Endothelial cell (in vitro differentiated cells): ENCODE measurements around the gene ASPHD2. TPM values are rescaled to one million over a fixed set of nuclear protein-coding genes. Genes with fewer than 3 reads are reported as not detected.
A peak's percentile ranks its signal among the peaks of the same experiment; 100 is the strongest.
"Not testable (repeated sequence)": the region's sequence is repeated elsewhere in the genome, so short reads cannot be mapped to it uniquely, and the experiment has no call there.

ENCODE experiments used
- DNase-seq: peaks from one replicate; pipeline ENCODE4 v3.0.0; 2021; ENCODE audit warnings: low spot score
- H3K27ac Mint-ChIP-seq: one replicate; pipeline ENCODE4 v1.8.0; 2021; ENCODE audit warnings: mixed read lengths, inconsistent platforms; ENCODE audit not compliant: unreplicated experiment
- H3K27me3 Mint-ChIP-seq: one replicate; pipeline ENCODE4 v1.8.0; 2021; ENCODE audit warnings: mild to moderate bottlenecking, moderate library complexity, mixed read lengths, inconsistent platforms; ENCODE audit not compliant: unreplicated experiment
- H3K36me3 Mint-ChIP-seq: one replicate; pipeline ENCODE4 v1.8.0; 2021; ENCODE audit warnings: mild to moderate bottlenecking, low read depth, mixed read lengths, inconsistent platforms; ENCODE audit not compliant: unreplicated experiment
- H3K4me1 Mint-ChIP-seq: one replicate; pipeline ENCODE4 v1.8.0; 2021; ENCODE audit warnings: mild to moderate bottlenecking, mixed read lengths, inconsistent platforms; ENCODE audit not compliant: unreplicated experiment
- H3K4me3 Mint-ChIP-seq: one replicate; pipeline ENCODE4 v1.8.0; 2021; ENCODE audit warnings: mild to moderate bottlenecking, mixed read lengths, inconsistent platforms; ENCODE audit not compliant: unreplicated experiment
- H3K9me3 Mint-ChIP-seq: one replicate; pipeline ENCODE4 v1.8.0; 2021; ENCODE audit warnings: mixed read lengths, inconsistent platforms; ENCODE audit not compliant: unreplicated experiment
- total RNA-seq: library from RNA; stranded (reverse); fragmentation: NEBNext Ultra II Directional; extraction: Animal tissue kit (Norgen Biotek cat#: 25700); gene quantifications from one replicate; pipeline ENCODE4 v1.2.1, GENCODE V29; 2021; ENCODE audit not compliant: unreplicated experiment
- TF ChIP-seq, protein P1 (sequence below): fragments of 200-600 bp; sonication (generic); IDR thresholded peaks from one replicate; pipeline ENCODE4 v1.5.0; 2021; ENCODE audit warnings: antibody characterized with exemption; ENCODE audit not compliant: unreplicated experiment

Gene ASPHD2
- total RNA-seq, 1 donor from 2014 or later, result 14.5 TPM

DNA sequence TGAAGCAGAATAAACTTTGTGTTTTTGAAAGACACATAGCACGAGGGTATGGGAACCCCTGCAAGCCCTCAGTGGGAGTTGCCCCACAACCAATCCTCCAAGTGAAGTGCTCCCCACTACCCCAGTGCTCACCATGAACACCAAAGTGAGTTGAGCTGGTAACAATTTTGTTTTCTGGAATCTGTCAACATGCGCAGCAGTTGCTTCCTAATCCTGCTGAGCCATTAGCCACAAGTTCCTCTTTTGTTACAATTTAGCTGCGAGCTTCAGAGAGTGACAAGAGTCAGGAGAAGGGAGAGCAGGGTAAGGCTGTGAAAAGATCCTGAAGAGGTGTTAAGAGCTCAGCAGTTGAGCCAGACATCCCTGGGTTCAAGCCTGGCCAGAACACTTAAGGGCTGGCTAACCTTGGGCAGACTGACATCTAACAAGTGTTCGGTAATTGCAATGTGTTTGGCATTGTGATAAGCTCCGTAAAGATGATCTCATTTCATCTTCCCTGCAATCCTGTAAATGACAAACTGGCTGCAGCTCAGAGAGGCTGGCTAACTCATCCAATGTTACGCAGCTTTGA, 24.1 kb upstream of the ASPHD2 start:
- Mint-ChIP-seq H3K4me3 (no peak overlapping the region), H3K4me1 (peaks cover 6% of the 10 kb centered on the region), H3K36me3 (no peaks in the 10 kb centered on the region), H3K27me3 (peaks cover 4% of the 10 kb centered on the region), H3K9me3 (no peaks in the 10 kb centered on the region), H3K27ac (no peak overlapping the region)
- DNase-seq, result no peak
- TF ChIP-seq, protein P1, sequence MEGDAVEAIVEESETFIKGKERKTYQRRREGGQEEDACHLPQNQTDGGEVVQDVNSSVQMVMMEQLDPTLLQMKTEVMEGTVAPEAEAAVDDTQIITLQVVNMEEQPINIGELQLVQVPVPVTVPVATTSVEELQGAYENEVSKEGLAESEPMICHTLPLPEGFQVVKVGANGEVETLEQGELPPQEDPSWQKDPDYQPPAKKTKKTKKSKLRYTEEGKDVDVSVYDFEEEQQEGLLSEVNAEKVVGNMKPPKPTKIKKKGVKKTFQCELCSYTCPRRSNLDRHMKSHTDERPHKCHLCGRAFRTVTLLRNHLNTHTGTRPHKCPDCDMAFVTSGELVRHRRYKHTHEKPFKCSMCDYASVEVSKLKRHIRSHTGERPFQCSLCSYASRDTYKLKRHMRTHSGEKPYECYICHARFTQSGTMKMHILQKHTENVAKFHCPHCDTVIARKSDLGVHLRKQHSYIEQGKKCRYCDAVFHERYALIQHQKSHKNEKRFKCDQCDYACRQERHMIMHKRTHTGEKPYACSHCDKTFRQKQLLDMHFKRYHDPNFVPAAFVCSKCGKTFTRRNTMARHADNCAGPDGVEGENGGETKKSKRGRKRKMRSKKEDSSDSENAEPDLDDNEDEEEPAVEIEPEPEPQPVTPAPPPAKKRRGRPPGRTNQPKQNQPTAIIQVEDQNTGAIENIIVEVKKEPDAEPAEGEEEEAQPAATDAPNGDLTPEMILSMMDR, result no peak

DNA sequence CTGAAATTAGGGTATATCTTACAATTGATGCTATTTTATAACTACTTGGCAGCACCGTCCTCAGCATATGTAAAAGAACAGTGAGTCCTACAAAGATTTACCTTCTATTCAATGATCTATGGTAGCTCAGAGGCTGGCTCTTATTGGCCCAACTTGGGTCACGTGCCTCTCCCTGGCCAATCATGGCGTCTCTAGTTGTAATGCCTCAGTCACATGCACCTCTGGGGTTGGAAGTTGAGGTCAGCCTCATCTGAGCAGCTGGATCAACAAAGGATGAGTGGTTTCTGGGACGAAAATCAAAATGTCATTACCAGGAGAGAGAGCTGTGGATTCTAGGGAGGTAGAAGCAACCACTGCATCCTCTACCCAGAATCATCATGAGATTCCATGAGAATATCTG, 22.9 kb upstream of the ASPHD2 start:
- Mint-ChIP-seq H3K4me3 (no peak overlapping the region), H3K27me3 (peaks cover 4% of the 10 kb centered on the region), H3K36me3 (no peaks in the 10 kb centered on the region), H3K4me1 (peaks cover 12% of the 10 kb centered on the region), H3K27ac (no peak overlapping the region), H3K9me3 (no peaks in the 10 kb centered on the region)
- TF ChIP-seq, protein P1, result no peak
- DNase-seq, result no peak

DNA sequence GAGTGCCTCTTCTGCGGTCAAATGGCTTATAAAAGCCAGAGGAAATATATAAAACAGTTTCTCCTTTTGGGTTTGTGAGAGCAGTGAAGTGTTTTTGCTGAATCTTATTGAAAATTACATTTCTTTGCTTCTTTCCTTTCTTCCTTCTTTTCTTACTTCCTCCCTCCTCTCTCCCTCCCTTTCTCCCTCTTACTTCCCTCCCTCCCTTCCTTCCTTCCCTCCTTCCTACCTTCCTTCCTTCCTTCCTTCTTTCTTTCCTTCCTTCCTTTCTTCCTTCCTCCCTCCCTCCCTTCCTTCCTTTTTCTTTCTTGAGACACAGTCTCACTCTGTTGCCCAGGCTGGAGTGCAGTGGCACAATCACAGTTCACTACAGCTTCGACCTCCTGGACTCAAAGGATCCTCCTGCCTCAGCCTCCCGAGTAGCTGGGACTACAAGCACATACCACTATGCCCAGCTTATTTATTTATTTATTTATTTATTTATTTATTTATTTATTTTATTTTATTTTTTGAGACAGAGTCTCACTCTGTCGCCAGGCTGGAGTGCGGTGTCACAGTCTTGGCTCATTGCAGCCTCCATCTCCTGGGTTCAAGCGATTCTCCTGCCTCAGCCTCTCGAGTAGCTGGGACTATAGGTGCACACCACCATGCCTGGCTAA, 20.4 kb upstream of the ASPHD2 start:
- not testable (repeated sequence) for H3K36me3 Mint-ChIP-seq, DNase-seq, H3K27me3 Mint-ChIP-seq, H3K9me3 Mint-ChIP-seq, H3K27ac Mint-ChIP-seq, H3K4me3 Mint-ChIP-seq
- H3K4me1 Mint-ChIP-seq, result peaks cover 12% of the 10 kb centered on the region

DNA sequence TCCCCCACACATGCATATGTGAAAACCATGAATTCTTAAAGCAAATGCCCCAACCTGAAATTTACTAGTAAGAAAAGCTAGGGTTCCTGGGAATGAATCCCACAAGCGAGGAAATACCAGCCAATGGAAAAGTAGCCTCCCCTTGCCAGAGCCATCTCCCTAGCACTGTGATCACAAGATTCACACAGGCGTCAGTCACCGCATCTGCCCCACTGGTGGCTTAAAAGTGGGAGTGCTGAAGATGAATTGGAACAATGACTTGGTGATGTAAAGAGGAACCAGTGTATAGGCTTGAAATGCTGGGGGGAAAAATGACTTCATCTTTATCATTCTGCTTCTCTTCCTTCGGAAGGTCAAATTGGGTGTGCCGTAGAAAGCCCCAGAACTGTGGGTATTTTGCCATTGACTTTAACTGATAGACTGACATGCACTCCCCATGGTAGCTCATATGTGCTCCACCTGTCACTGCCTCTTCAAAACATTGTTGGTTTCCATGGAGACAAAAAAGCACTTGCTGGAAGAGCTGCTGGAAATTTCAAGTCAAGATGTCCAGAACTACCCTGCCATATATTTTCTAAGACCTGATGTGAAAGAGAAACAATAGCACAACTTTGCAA, 19.2 kb upstream of the ASPHD2 start:
- Mint-ChIP-seq H3K36me3 (no peaks in the 10 kb centered on the region), H3K4me3 (no peak overlapping the region), H3K27me3 (no peaks in the 10 kb centered on the region), H3K9me3 (no peaks in the 10 kb centered on the region), H3K4me1 (peaks cover 8% of the 10 kb centered on the region), H3K27ac (peak overlapping the region; percentile 20)
- no peak for DNase-seq
- TF ChIP-seq, protein P1, result no peak

DNA sequence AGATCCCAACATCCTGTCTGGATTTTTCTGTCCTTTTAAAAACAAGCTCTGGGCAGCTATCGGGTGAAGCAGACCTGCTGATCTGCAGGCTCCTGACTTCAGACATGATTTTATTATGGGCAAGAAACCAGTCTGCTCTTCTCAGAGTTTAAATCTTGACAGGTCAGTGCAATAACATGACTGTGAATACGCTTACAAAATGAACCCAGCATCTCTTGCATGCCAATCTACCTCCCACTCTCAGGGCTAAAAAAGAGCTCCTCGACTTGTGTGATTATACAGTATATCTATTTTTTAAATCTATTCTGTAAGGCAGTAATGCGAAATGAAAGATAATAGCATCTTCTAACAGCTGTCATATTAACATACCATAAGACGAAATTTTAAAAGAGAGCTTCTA, 18.7 kb upstream of the ASPHD2 start:
- H3K27ac Mint-ChIP-seq, result peak overlapping the region; percentile 20
- TF ChIP-seq, protein P1, result no peak
- no peaks in the 10 kb centered on the region for H3K27me3 Mint-ChIP-seq
- no peaks in the 10 kb centered on the region for H3K9me3 Mint-ChIP-seq
- no peak for DNase-seq
- H3K4me3 Mint-ChIP-seq, result no peak overlapping the region
- H3K36me3 Mint-ChIP-seq, result no peaks in the 10 kb centered on the region
- peaks cover 7% of the 10 kb centered on the region for H3K4me1 Mint-ChIP-seq
